Fibroblast of peridontal ligament (primary cell): Measurements from ENCODE around the gene SUN1.
"Not testable (repeated sequence)": the region's sequence is repeated elsewhere in the genome, so short reads cannot be mapped to it uniquely, and the experiment has no call there.

ENCODE experiments used
- DNase-seq: peaks from one replicate; pipeline ENCODE4 v3.0.0-alpha.2; 2010; ENCODE audit errors: extremely low read depth

Gene SUN1

DNA sequence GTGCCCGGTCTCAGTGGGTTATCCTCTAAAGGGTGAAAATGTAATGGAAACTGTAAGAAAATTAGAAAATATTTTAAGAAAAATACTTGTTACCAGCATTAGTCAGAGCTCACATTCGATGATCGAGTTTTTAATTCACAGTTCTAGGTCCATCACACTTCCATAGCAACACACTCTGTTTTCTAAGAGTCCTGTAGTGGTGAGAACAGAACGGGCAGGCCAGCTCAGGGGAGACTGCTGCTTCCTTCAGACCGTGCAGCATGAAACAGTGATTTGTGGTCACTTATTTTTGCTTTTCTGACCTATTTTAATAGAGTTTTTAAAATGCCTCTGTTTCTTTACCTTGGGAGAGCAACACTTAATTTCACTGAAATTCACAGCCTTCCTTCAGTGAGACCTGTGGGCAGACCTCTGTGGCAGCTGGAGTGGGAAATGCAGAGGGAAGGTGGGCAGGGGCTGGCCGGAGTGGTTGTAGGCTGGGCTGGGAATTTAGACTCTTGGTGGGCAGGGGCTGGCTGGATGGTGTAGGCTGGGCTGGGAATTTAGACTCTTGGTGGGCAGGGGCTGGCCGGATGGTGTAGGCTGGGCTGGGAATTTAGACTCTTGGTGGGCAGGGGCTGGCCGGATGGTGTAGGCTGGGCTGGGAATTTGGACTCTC is 1.5 kb downstream of the SUN1 start:
- no peak for DNase-seq

DNA sequence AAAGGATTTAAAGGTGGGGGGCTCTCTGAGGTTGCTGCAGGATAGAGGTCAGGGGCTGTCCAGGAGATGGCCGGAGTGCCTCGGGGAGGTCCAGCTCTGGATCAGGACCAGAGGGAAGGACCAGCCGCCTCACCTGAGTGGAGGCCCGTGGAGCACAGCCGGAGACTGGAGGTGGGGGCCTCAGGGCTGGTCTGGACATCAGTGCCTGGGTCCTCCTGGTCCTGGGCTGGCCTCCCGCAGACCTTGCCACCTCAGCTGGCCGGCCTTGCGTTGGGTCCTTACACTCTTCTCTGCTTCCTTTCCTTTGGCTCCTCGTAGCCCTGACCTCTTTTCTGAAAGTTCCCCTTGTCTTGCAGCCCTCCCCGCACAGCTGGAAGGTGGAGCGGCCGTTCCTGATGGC is 2.0 kb downstream of the SUN1 start:
- DNase-seq: no peak

DNA sequence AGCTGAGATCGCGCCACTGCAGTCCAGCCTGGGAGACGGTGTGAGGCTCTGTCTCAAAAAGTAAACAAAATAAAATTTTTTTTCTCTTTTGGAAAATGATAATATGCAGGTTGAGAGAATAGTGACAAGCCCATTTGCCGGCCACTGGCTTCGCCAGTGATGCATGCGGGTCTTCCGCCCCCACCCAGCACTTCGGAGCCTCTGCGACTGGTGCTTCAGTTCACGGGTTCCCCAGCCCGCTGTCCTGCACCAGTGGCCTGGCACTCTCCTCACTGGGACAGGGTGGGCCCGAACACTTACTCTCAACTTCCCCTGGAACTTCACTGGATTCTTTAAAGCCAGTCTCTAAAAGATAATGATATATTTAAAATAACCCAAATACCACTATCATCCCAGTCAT is 2.7 kb downstream of the SUN1 start:
- no peak for DNase-seq

DNA sequence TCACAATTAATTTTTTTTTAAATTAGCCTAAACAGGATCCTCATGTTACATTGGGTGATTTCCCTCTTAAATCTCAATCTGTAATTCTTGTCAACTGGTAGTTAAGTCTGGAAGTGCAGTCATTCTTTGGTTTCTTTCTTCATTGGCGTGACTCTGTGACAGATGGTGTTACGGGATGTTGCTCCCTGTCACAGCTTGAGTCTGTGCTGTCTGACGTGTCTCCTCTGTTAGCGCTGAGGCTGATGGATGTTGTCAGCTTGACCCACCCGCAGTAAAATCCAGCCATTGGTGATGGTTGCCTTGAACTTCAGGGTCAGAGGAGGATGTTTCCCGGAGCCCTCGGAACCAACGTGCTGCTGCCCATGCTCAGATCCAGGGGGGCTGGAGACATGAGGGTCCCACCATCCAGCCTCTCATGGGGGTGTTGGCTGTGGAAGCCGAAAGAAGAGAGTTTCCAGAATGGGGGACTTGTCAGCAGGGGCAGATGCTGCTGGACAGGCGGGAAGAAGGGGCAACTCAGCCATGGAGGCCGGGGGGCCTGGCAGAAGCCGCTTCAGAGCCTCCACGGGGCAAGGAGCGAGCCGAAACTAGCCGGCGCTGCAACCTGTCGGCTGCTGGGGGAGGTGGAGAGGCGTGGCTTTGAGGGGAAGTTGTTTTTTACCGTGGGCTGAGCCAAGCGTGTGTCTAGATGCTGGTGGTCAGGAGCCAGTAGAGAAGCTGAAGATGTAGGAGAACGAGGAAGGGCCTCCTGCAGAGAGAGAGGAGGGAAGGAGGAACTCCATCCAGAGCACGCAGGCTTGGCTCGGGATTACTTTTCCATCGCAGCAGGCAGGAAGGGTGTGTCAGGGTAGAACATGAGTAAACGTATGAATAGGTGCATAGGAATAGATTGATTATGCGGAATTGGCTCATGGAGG is 3.5 kb downstream of the SUN1 start:
- no peak for DNase-seq

DNA sequence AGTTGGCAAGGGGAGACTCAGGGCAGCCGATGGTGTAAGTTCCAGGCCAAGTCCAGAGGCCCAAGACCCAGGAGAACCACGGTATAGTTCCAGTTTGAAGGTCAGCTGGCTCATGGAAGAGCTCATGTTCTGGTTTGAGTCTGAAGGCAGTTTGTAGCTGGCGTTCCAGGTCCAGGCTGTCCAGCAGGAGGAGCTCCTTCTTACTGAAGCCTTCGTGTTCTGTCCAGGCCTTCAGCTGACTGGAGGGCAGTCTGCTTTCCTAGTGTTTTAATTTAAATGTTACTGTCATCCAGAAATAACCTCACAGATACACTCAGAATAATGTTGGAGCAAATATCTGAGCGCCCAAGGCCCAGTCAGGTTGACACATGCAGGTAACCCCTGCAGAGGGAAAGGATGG is 4.2 kb downstream of the SUN1 start:
- peak; percentile 36 for DNase-seq

DNA sequence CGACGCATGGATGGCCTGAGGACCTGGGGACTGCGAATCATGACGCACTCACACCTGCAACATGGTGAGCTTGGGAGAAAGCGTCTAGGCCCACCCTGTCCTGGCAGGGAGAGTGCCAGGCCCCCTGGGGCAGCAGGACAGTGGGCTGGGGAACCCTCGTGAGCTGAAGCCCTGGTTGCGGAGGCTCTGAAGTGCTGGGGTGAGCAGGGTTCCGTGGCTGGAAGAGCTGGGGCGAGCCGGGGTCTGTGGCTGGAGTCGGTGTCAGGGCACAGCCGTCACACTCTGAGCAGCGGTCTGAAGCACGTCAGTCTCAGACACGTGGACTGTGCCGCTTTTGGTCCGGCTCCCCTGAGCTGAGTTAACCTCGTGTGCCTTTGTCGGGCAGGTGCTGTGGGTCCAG is 4.7 kb downstream of the SUN1 start:
- DNase-seq: no peak

DNA sequence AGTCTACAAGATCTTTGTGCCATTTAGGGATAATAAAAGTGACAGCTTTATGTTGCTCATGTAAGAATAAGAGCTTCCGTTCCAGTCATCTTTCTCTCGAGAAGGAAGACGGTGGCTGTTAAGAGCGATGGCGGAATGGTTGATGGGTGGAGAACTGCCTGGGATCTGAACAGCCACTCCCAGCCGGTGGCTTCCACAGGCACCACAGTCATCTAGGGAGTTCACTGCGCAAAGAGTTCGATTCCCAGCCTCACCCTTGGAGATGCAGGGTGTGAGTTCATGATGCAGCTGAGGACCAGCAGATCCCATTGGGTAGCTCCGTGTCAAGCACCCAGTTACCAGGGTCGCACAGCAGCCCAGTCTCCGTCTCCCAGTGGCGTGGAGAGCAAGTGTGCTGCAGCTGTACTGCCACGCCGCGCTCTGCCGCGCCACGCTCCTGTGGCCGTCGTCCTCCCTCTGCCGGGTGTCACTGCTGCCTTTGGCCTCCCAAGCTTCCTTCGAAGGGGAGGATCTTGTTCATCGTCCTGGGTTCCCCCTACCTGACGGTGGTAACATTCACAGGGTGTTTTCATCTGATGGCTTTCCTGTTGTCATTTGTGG is 7.8 kb downstream of the SUN1 start:
- DNase-seq: no peak

DNA sequence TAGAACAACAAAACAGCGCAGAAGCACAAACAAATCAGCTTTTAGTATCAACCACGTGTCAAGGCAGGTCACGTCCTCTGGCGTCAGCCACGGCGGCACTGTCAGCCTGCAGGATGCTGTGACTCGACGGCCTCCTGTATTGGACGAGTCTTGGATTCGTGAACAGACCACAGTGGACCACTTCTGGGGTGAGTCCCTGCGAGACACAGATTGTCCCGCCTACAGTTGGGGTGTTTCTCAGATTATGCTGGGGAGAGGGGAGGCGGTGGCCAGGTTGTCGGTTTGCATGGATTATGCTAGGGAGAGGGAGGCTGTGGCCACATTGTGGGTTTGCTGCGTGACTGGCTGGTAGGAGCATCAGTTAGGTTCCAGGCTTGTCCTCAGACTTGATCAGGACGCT is 9.7 kb downstream of the SUN1 start:
- no peak for DNase-seq

DNA sequence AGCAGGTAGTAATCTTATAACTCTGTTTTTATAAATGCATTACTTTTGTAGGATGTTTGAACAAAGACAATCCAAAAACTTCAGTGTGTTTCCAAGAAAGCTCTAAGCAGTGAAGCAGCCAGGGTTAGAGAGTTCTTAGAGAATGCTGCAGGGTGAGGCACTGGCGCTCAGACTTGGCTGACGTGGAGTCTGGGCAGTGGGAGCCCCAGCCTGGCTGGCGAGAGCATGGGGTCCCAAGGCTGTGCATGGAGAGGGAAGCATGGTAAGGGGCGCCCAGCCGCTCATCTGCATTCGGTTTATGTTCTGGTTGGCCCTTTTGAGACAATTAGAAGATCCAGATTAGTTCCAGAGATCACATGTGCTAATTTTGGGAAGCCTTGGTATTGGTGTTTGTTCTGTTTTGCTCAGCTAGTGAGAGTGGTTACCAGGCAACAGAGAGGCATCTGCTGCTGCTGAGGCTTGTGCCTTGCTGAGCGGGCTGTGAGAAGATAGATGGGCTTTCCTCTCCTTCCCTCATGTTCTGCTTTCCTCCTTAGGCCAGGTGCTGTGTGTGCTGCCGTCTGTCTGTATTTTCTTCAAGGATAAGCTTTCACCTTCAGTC is 10.3 kb downstream of the SUN1 start:
- peak; percentile 27 for DNase-seq

DNA sequence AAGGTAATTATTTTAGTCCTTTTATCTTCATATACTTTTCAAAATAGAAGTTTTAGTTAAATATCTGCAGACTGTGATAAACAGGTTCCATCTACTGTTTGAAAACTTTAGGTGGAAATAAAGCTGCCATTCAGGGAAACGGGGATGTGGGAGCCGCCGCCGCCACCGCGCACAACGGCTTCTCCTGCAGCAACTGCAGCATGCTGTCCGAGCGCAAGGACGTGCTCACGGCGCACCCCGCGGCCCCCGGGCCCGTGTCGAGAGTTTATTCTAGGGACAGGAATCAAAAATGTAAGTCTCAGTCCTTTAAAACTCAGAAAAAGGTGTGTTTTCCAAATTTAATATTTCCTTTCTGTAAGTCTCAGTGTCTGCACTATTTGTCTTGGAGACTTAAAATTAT is 11.0 kb downstream of the SUN1 start:
- no peak for DNase-seq

DNA sequence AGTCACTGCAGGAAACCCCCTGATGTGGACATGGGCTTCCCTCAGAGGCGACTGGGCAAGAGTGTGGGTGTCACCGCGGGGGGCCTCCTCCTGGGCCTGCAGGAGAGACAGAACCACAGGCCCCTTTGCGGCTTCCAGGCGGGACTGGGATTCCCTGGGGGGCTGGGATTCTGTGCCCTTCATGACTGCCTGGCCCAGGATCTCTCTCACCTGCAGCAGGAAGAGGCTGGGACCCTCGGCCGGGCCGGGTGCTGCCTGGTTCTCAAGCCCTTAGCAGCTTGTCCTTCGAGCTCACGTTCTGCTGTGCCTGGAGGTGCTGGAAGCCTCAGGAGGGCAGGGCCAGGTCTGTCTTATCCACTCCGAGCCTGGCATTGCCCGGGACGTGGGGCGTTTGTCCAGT is 11.8 kb downstream of the SUN1 start:
- DNase-seq: no peak

DNA sequence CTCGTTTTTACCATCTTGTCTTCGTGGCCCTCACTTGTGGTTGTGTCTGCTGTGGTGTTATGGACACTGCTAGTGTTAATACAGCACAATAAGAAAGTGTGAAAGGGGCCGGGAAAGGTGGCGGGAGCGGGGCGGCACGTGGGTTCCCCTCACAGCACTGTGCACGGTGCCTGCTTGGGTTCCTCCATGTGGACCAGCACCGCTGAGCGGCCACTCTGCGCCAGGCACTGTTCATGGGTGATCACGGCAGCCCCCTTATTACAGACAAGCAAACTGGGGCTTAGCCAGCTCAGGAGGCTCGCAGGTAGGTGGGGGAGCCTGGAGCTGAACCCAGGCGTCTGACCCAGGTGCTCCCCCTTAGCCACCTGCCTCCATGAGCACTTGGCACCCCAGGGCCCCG is 12.2 kb downstream of the SUN1 start:
- no peak for DNase-seq

DNA sequence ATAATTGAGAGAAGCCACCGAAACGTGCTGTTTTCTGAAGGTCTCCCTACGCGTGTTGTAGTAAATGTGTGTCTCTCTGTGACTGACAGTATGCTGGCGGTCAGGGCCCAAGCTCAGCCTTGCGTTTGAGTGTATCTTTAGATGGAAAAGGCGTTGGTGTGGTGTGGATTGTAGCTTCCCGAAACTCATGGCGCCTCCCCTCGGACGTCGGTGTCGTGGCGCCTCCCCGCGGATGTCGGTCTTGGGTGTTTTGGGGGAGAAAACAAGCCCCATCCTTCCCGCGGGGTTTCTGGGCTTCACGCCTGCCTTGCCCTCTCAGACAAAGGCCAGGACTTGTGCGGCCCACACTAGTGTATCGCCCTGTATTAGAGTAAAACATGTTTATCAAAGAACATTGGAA is 12.8 kb downstream of the SUN1 start:
- no peak for DNase-seq

DNA sequence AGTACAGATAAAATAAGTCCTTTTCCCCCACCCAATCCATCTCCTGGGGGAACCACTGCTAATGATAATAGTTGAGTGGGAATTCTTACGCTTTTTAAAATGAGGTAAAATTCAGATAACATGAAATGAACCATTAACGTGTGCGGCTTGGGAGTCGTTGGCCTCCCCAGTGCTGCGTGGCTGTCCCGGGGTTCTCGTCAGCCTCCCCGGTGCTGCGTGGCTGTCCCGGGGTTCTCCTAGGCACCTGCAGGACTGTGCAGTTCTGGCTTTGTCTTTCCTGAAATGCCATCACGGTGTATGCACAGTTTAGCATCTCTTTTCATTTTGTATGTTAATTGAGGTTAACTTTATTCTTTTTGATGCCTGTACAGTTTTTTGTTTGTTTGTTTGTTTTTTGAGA is 13.5 kb downstream of the SUN1 start:
- DNase-seq: no peak

DNA sequence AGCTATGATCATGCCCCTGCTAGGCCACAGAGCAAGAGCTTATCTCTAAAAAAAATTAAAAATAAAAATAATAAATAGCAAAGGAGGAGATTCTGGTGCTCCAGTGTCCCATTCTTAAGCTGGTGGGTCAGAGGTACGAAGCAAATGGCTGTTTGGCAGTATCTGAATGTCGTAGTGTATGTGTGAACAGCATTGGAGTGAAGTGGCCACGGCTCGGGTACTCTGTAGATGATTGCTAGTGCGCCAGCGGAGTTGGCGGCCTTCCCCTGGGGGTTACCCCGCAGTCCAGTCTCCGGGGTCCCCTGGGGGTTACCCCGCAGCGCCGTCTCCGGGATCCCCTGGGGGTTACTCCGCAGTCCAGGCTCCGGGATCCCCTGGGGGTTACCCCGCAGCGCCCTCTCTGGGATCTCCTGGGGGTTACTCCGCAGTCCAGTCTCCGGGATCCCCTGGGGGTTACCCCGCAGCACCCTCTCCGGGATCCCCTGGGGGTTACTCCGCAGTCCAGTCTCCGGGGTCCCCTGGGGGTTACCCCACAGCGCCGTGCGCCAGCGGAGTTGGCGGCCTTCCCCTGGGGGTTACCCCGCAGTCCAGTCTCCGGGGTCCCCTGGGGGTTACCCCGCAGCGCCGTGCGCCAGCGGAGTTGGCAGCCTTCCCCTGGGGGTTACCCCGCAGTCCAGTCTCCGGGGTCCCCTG is 14.8 kb downstream of the SUN1 start:
- DNase-seq: not testable (repeated sequence)

DNA sequence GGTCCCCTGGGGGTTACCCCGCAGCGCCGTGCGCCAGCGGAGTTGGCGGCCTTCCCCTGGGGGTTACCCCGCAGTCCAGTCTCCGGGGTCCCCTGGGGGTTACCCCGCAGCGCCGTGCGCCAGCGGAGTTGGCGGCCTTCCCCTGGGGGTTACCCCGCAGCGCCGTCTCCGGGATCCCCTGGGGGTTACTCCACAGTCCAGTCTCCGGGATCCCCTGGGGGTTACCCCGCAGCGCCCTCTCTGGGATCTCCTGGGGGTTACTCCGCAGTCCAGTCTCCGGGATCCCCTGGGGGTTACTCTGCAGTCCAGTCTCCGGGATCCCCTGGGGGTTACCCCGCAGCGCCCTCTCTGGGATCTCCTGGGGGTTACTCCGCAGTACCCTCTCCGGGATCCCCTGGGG is 15.5 kb downstream of the SUN1 start:
- not testable (repeated sequence) for DNase-seq

DNA sequence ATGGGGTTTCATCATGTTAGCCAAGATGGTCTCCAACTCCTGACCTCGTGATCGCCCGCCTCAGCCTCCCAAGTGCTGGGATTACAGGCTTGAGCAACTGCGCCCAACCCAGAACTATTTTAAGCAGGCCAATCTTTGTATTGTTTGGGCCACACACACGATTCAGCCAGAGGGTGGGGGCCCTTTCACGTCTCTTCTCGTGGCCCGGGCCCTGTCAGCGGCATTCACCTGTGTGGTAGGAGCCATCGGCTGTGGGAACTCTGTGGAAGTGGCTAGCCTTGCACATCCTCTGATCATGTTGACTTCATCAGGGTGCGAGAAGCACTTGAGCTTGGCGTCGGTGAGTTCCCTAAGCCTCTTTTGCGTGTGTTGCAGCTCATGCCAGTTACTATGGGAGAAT is 16.9 kb downstream of the SUN1 start:
- DNase-seq: no peak

DNA sequence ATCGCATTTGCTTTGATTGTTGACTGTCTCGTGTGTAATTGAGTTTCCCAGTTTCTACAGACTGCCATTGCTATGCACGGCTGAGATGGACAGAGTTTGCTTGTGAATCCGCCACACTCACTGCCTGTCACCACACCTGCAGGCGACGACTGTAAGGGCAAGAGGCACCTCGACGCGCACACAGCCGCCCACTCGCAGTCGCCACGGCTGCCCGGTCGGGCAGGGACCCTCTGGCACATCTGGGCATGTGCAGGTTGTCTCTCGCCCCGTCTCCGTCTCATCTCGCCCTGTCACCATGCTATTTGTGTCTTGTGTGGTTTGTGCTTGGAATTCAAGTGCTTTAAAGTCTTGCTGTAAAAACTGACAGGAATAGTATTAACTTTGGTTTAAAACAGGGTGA is 17.5 kb downstream of the SUN1 start:
- DNase-seq: no peak

DNA sequence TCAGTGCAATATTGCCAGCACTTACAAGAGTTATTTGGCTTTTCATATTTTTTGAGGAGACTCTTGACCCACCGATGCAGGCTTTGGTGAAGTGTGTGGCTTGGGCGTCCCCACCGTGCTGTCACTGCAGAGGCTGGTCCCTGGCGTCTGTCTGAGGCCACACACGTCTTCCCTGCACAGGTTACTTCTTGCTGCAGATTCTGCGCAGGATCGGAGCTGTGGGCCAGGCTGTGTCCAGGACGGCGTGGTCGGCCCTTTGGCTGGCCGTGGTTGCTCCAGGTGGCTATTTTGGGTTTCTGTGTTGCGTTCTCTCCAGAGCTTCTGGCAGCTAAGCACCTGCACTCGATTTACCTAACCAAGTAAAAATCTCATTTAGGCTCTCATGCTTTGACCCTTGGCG is 18.9 kb downstream of the SUN1 start:
- no peak for DNase-seq

DNA sequence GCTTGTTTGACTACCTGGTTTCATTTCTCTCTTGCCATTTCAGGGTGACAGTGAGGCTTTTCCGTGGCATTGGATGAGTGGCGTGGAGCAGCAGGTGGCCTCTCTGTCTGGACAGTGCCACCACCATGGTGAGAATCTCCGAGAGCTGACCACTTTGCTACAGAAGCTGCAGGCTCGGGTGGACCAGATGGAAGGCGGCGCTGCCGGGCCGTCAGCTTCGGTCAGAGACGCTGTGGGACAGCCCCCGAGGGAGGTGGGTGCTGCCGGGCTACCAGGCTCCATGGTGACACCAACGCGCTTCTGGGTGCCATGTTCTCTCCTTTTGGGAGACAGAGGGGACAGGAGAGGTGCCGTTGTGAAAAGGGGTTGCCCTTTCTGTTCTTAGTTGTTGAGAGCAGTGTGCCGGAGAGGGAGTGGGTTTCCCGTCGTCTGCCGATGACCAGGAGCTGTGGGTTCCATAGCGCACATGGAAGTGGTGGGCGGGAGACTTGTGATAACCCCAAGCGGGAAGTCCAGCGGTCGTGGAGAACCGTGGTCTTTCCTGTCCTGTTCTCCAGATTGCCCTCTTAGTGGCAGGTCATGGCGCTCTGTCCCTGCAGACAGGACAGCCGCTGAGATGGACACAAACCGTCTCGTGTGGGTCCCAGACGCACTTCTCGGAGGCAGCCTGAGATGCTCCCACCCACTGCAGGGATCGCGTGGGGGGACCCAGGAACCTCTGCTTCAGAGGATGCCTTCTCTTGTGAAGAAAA is 21.3 kb downstream of the SUN1 start:
- DNase-seq: no peak

DNA sequence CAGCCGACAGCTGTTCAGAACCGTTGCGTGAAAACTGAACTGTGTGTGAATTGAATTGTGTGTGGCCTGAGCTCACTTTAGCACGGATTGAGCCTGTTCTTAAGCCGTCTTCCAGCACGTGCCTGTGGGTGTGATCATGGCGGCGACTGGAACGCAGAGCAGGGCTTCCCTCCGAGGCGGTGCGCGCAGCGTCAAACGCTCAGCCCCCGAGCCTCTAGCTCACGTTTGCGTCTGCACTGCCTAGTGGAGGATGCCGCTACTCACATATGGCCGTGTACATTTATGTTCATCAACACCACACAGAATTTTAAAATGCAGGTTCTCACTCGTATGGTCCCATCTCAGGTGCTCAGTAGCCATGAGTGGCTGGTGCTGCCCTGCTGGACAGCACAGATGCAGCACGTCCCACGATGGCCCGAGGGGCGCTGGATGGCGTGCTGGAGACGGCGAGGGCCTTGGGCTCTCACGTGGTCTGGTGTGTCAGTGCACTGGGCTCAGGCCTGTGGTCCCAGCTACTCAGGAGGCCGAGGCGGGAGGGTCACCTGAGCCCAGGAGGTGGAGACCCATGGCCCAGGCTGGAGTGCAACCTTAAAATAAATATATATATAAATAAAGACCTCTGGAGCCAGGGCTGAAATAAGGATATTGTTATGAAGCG is 22.0 kb downstream of the SUN1 start:
- no peak for DNase-seq
